IPS-20b (cell line): ENCODE data around the gene ARPC1B.
A peak's percentile ranks its signal among the peaks of the same experiment; 100 is the strongest.

Experiments used
- H3K27ac ChIP-seq: one replicate; pipeline ENCODE4 v1.5.1; 2013; ENCODE audit warnings: low read length
- H3K27me3 ChIP-seq: 2 replicates; pipeline ENCODE4 v1.6.1; 2013; ENCODE audit warnings: mild to moderate bottlenecking, low read length, inconsistent platforms; ENCODE audit not compliant: insufficient read depth
- H3K36me3 ChIP-seq: 2 replicates; pipeline ENCODE4 v1.6.1; 2013; ENCODE audit warnings: low read depth, mild to moderate bottlenecking, inconsistent platforms, low read length, moderate library complexity; ENCODE audit not compliant: insufficient read depth
- H3K4me1 ChIP-seq: 2 replicates; pipeline ENCODE4 v1.6.1; 2013; ENCODE audit warnings: mild to moderate bottlenecking, control low read depth, inconsistent platforms, low read length, moderate library complexity; ENCODE audit not compliant: insufficient read depth
- H3K4me3 ChIP-seq: 2 replicates; pipeline ENCODE4 v1.5.1; 2013; ENCODE audit warnings: mild to moderate bottlenecking, low read length, inconsistent platforms
- H3K9ac ChIP-seq: 2 replicates; pipeline ENCODE4 v1.6.1; 2013; ENCODE audit warnings: low read depth, mild to moderate bottlenecking, inconsistent platforms, low read length, moderate library complexity
- H3K9me3 ChIP-seq: 2 replicates; pipeline ENCODE4 v1.6.1; 2013; ENCODE audit warnings: mild to moderate bottlenecking, low read depth, low read length, inconsistent platforms; ENCODE audit not compliant: insufficient read depth

The ARPC1B gene

GRCh38 chr7:99393355-99394187, 19.0 kb downstream of the ARPC1B start:
- Histone ChIP-seq H3K4me1 (peaks cover 4% of the 10 kb centered on the region; the same call in 1 of the 2 replicates), H3K4me3 (peak overlapping the region; percentile 93), H3K9ac (peak overlapping the region; percentile 85), H3K9me3 (no peaks in the 10 kb centered on the region), H3K36me3 (peaks cover 70% of the 10 kb centered on the region), H3K27me3 (no peaks in the 10 kb centered on the region), H3K27ac (peak overlapping the region; percentile 7)

DNA sequence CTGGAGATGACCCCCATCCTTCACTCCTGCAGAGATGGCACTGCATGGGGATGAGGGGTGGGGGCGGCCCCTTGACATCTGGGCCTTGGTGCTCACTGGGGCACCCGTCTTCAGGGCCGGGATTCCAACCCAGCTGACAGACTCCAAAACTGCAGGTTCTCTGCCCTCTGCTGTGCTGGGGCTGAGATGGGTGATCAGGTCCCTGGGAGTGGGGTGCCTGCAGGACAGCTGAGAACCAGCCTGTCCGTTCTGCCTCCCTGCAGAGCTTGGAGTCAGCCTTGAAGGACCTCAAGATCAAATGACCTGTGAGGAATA, 19.6 kb downstream of the ARPC1B start:
- H3K36me3 ChIP-seq = peaks cover 75% of the 10 kb centered on the region
- H3K27me3 ChIP-seq = no peaks in the 10 kb centered on the region
- no peak overlapping the region for H3K4me3 ChIP-seq
- peaks cover 4% of the 10 kb centered on the region; the same call in 1 of the 2 replicates for H3K4me1 ChIP-seq
- H3K9ac ChIP-seq = peak overlapping the region; percentile 85; the same call in 1 of the 2 replicates
- H3K27ac ChIP-seq = no peak overlapping the region
- H3K9me3 ChIP-seq = no peaks in the 10 kb centered on the region

- Histone ChIP-seq H3K4me1 (peaks cover 4% of the 10 kb centered on the region; the same call in 1 of the 2 replicates), H3K4me3 (no peak overlapping the region), H3K36me3 (peaks cover 75% of the 10 kb centered on the region), H3K9ac (no peak overlapping the region), H3K27ac (no peak overlapping the region), H3K27me3 (no peaks in the 10 kb centered on the region), H3K9me3 (no peaks in the 10 kb centered on the region)
These were observed 21.2 kb downstream of the ARPC1B start for GRCh38 chr7:99395616-99396327.

- Histone ChIP-seq H3K9me3 (no peaks in the 10 kb centered on the region), H3K4me1 (peaks cover 4% of the 10 kb centered on the region; the same call in 1 of the 2 replicates), H3K36me3 (peaks cover 75% of the 10 kb centered on the region), H3K27me3 (no peaks in the 10 kb centered on the region), H3K9ac (no peak overlapping the region), H3K27ac (no peak overlapping the region), H3K4me3 (no peak overlapping the region)
These were observed 22.1 kb downstream of the ARPC1B start for GRCh38 chr7:99396418-99397296.

GRCh38 chr7:99397297-99397983, 22.9 kb downstream of the ARPC1B start:
- Histone ChIP-seq H3K27me3 (no peaks in the 10 kb centered on the region), H3K9ac (no peak overlapping the region), H3K9me3 (no peaks in the 10 kb centered on the region), H3K36me3 (peaks cover 83% of the 10 kb centered on the region), H3K4me1 (peaks cover 4% of the 10 kb centered on the region; the same call in 1 of the 2 replicates), H3K27ac (no peak overlapping the region), H3K4me3 (no peak overlapping the region)

- H3K9ac ChIP-seq = no peak overlapping the region
- H3K4me1 ChIP-seq = no peaks in the 10 kb centered on the region
- H3K9me3 ChIP-seq = no peaks in the 10 kb centered on the region
- no peak overlapping the region for H3K4me3 ChIP-seq
- no peak overlapping the region for H3K27ac ChIP-seq
- H3K27me3 ChIP-seq = no peaks in the 10 kb centered on the region
- peaks cover 97% of the 10 kb centered on the region for H3K36me3 ChIP-seq
These were observed 24.4 kb downstream of the ARPC1B start for GRCh38 chr7:99398891-99399445.

- Histone ChIP-seq H3K27ac (no peak overlapping the region), H3K9me3 (no peaks in the 10 kb centered on the region), H3K4me1 (no peaks in the 10 kb centered on the region), H3K36me3 (peaks cover 97% of the 10 kb centered on the region), H3K9ac (no peak overlapping the region), H3K4me3 (no peak overlapping the region), H3K27me3 (no peaks in the 10 kb centered on the region)
These were observed 25.1 kb downstream of the ARPC1B start for GRCh38 chr7:99399597-99399996.

DNA sequence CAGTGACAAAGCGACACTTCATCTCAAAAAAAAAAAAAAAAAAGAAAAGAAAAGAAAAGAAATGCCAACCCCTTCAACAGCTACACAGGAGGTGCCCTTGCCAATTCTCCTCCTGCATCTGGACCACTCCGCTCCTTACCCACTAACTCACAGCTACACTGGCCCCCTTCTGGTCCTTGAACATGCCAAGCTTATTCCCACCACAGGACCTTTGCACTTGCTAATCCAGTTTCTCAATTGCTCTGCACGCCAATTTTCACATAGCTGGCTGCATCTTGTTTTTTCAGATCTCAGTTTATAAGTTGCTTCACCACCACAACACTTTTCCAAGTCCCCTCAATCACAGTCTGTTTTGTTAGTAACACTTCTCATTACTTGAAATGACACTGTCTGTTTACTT, 28.3 kb downstream of the ARPC1B start:
- Histone ChIP-seq H3K9ac (no peak overlapping the region), H3K4me3 (no peak overlapping the region), H3K27me3 (no peaks in the 10 kb centered on the region), H3K36me3 (peaks cover 71% of the 10 kb centered on the region), H3K4me1 (peaks cover 8% of the 10 kb centered on the region), H3K9me3 (no peaks in the 10 kb centered on the region), H3K27ac (no peak overlapping the region)

DNA sequence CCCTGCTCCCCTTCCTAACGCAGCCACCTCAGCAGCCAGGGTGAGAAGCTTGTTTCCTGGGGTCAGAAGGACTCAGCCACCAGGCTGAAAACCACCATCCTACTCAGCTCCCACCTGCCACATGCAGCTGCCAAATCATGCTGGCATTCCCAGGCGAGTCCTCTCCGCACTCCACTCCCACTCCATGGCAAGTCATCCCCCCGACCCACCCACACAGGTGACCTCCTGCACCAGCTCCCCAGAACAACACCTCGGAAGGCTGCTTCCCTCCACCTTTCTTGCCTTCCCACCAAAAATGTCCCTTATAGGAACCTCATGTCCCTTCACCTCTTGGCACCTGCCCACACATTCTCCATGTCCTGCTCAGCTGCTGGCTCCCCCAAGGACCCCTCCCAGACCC, 29.2 kb downstream of the ARPC1B start:
- Histone ChIP-seq H3K27me3 (no peaks in the 10 kb centered on the region), H3K4me3 (no peak overlapping the region), H3K9ac (no peak overlapping the region), H3K9me3 (no peaks in the 10 kb centered on the region), H3K4me1 (peaks cover 8% of the 10 kb centered on the region), H3K36me3 (peaks cover 62% of the 10 kb centered on the region), H3K27ac (no peak overlapping the region)

DNA sequence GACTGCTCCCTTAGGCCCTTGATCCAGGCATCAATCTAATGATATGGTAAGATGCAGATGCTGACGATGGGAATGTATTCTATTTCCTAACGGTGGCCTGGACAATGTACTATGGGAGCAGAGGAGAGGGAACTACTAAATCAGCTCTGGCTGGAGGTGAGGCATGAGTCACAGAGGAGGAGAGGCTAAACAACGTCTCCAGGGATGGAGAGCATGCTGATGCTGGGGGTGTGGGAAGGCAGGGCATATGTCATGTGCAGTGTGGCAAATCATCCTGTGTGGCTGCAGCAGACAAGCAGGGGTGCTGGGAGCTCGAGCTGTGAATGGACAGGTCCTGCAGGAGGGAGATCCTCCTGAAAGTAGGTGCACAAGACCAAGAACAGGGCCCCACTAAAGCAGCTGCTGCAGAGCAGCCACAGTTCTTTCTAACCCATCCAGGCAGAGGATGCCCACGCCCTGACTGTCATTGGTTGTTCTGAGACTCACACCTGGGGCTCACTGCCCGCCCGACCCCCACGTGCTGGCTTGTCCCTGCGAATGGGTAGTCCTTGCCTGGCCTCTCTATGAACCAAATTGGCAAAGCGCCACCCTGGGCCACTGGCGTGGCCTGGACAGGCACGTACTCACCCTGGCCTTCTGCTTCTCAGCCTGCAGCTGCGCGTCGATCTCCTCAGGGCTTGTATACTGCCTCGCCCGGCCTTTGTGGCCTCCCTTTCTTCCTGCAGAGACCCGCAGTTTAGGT, 29.9 kb downstream of the ARPC1B start:
- Histone ChIP-seq H3K27ac (no peak overlapping the region), H3K9me3 (no peaks in the 10 kb centered on the region), H3K4me3 (no peak overlapping the region), H3K36me3 (peaks cover 61% of the 10 kb centered on the region), H3K27me3 (no peaks in the 10 kb centered on the region), H3K9ac (no peak overlapping the region), H3K4me1 (peaks cover 8% of the 10 kb centered on the region)
